CD4-positive, alpha-beta T cell treated with Interleukin-15 for 4 hours (primary cell): ENCODE results near the gene ANKRD55.
"Not testable (repeated sequence)": the region's sequence is repeated elsewhere in the genome, so short reads cannot be mapped to it uniquely, and the experiment has no call there.

ENCODE experiments used
- DNase-seq: peaks from one replicate; pipeline ENCODE4 v3.0.0-alpha.2; 2020; ENCODE audit warnings: low spot score

ANKRD55 gene

DNA sequence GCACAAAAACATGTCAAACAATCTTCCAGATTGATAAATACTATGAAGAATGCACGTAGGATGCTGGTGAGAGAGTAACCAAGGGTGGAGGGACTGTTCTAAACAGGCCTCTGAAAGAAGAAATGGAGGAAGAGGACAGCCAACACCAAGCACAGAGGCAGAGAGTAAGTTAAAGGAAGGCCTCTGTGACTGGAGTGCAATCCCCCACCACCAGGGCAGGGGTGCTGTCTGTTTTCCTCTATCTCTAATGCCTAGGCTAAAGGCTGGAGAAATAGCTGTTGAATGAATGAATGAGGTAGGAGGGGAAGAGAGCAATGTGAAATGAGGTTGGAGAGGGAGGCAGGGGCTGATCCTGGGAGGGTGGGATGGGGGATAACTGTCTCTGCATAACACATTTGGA is 88.9 kb downstream of the ANKRD55 start:
- no peak for DNase-seq

GRCh38 chr5:56143373-56143714 is 89.8 kb downstream of the ANKRD55 start:
- DNase-seq = no peak

DNA sequence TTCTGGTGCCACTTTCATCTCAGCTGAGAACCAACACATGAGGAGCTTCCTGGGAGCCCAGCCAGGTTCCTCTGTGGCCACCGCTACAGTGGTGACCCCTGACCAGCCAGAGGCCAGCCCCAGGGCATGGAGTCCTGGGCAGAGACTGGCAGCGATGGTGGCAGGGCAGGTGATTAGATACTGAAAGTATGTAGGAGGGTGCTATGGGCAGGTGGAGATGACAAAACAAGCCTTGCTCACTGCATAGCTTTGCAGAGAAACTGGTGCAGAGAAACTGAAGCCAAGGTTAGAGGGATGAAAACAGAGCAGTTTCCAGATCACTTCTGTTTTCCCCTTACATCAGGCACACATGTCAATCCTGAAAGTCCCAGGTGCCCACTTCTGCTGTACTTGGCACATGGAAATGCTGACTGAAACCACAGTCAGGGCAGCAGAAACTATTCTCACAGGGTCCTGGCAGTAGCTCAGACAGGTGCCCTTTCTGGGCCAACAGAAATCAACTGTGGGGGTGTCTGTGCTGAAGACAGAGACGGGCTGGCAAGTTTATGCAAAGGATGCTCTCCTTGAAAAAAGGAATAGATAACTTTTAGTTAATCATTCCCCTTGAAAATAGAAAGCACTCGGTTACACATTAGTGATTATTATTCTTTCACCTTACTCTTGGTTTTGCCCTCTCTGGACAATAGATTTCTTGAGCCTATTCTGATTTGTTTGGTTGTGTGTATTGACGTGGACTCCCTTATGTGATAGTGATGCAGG is 90.3 kb downstream of the ANKRD55 start:
- DNase-seq = no peak

DNA sequence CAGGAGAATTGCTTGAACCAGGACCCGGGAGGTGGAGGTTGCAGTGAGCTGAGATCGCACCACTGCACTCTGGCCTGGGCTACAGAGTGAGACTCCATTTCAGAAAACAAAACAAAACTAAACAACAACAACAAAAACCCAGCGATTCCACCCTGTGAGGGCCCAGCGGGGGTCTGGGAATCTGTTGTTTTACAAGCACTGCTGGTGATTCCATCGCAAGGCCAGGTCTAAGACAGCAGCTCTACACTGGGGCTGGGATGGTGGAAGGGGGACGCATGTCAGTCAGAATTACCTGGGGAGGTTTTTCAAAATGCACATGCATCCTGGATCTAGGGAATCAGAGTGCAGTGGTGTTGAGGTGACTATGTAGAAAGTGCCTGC is 90.9 kb downstream of the ANKRD55 start:
- DNase-seq = no peak

DNA sequence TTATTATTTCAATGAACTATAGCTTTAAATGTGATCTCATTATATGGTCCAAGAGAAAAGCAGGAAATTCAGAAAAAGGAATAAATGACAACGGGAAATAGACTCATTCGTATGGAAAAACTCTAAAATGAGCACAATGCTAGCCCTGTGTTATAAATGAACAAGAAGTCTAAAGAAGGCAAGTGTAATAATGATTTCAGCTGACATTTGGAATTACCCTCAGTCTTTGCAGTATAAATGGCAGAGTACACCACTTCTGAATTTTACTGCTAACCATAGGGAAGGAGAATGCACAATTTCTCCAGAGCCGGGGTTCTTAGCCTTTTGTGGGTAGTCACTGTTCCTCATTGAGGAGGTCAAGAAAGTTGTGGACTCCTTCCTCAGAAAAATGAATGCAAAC is 93.1 kb downstream of the ANKRD55 start:
- DNase-seq = no peak

- no peak for DNase-seq
Measured at GRCh38 chr5:56130664-56131063, 102.5 kb downstream of the ANKRD55 start.

- DNase-seq = no peak
Measured at GRCh38 chr5:56129288-56129687, 103.8 kb downstream of the ANKRD55 start.

GRCh38 chr5:56128113-56128512 is 105.0 kb downstream of the ANKRD55 start:
- DNase-seq = peak; percentile 17

GRCh38 chr5:56126487-56127179 is 106.5 kb downstream of the ANKRD55 start:
- no peak for DNase-seq

- DNase-seq = no peak
Measured at GRCh38 chr5:56123531-56124243, 109.4 kb downstream of the ANKRD55 start.

GRCh38 chr5:56122360-56122985 is 110.7 kb downstream of the ANKRD55 start:
- DNase-seq = not testable (repeated sequence)

GRCh38 chr5:56119050-56119449 is 114.1 kb downstream of the ANKRD55 start:
- DNase-seq = no peak

DNA sequence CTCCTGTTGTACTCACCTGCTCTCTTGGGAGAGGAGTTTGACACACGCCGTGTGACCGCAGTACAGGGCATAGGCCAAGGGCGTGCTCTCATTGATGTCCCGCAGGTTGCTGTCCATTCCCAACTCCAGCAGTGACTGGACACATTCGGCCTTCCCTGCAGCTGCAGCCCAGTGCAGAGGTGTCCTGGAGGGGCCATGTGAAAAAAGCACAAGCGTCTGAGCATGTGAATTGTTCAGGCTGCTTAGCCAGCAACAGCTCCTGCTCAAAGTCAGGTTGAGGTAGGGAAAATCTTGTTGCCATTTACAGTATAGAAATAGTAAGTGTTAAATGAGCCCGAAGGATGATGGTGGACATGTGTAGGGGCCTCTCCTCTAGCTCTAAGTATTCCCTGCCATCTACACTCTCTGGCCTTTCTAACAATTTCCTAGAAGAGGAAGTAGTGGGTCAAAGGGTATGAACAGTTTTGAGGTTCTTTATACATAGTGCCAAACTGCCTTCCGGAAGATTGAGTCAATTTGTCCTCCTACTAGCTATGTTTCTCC is 116.5 kb downstream of the ANKRD55 start:
- DNase-seq = no peak

- DNase-seq = no peak
Measured at GRCh38 chr5:56115589-56115988, 117.5 kb downstream of the ANKRD55 start.

GRCh38 chr5:56112526-56113121 is 120.5 kb downstream of the ANKRD55 start:
- DNase-seq = no peak

- no peak for DNase-seq
Measured at GRCh38 chr5:56111404-56111781, 121.7 kb downstream of the ANKRD55 start.

- no peak for DNase-seq
Measured at GRCh38 chr5:56110646-56111403, 122.3 kb downstream of the ANKRD55 start.

DNA sequence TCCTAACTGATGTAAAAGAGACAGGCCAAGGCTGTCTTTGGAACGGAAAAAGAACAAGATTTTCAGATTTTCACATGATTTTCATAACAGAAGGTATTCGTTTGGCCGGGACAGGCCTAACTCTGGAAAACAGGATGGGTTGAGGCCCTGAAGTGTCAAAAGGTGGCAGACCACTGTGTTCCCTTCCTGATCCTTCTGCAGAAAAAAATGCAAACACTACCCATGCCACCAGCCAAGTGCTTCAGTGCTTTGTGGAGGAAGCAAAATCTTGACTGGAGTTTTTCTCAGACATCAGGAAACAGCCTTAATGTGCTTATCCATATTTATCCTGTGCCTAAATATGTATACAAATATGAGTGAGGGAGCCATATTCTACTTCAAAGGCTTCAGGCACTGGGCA is 124.9 kb downstream of the ANKRD55 start:
- no peak for DNase-seq

DNA sequence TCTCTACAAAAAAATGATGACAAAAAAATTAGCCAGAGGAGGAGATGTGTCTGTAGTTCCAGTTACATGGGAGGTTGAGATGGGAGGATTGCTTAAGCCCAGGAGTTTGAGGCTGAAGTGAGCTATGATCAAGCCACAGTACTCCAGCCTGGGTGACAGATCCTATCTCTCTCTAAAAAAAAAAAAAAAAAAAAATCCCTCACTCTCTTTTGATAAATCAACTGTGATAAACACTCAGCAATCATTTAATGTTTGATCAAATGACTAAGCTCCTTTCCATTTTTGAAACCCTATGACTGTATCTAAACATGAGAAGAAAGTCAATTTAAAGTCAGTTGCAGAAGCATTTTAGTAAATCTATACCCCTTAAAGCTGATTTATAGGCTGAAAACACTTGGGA is 126.3 kb downstream of the ANKRD55 start:
- DNase-seq = no peak

DNA sequence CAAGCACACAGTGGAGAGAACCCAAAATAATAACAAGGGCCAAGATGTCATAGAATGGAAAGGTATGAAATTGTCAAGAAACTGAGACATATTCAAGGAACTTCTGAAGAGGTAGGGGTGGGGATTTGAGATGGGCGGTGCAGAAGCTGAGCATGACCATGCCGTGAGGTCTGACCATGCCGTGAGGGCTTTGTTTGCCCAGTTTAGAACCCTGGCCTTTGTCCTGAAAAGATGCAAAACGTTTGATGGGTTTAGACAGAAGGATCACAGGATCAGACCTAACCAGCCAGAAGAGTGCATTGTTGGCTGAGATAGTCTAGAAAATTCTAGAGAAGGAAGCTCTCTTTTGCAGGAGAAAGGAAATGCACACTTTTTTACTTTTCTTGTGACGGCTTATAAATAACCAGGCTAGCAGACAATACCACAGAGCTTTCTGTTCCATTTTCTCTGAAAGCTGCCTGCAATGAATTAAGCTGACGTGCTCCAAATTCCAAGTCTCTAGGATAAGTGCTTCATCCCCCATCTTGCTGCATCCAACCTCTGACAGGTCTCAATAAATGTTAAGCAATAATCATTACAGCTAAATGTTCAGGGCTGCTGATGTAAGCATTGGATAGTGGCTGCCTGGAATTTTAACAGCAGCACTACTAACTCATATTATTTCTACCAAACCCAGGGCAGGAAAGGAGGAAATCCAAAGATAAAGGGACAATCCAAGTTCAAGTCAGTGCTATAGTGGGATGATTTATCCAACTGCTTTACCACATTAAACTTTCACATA is 127.4 kb downstream of the ANKRD55 start:
- DNase-seq = no peak

DNA sequence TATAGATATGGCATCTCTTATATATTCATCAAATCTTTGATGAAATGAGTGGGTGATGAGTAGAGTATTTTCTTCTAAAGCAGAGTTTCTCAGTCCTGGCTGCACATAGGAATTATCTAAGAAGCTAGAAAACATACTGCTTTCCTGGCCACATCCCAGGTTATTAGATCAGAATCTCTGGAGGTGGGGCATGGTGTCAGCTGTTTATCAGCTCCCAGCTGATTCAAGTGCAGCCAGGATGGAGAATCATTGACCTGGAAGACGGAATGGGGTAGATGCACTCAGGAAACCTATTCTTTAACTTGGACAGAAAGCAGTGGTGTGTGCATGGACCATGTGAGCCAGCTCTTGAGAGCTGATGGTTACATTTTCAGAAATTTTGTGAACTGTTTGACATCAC is 130.2 kb downstream of the ANKRD55 start:
- no peak for DNase-seq
